ENCODE measurements around the gene TSEN54. TPM values are rescaled to one million over a fixed set of nuclear protein-coding genes. Genes with fewer than 3 reads are reported as not detected.

Gene TSEN54
- total and polyA plus RNA-seq, 2 experiments from 2014 or later: 45.9 to 62.5 TPM

- Mint-ChIP-seq H3K27me3 (ENCODE audit: insufficient read depth, low read depth, poor library complexity) (peaks cover 21% of the 10 kb centered on the region), H3K4me1 (peaks cover 19% of the 10 kb centered on the region), H3K36me3 (ENCODE audit: low read depth) (peaks cover 20% of the 10 kb centered on the region), H3K27ac (no peak overlapping the region), H3K4me3 (peak overlapping the region; percentile 85), H3K9me3 (no peaks in the 10 kb centered on the region)
- Histone ChIP-seq H3K4me2 (peak overlapping the region; percentile 98), H2AFZ (peak overlapping the region; percentile 80), H3F3A (replicated peaks; ENCODE audit: low read depth) (peaks cover 15% of the 10 kb centered on the region), H3K27ac (ENCODE audit: low read depth) (no peak overlapping the region), H3K27me3 (ENCODE audit: insufficient read depth) (peaks cover 6% of the 10 kb centered on the region; the same call in 1 of the 2 replicates), H3K4me1 (ENCODE audit: insufficient read depth) (peaks cover 15% of the 10 kb centered on the region; the same call in 1 of the 2 replicates), H4K20me1 (replicated peaks; ENCODE audit: insufficient read depth) (peaks cover 16% of the 10 kb centered on the region), H3K36me3 (ENCODE audit: insufficient read depth) (no peaks in the 10 kb centered on the region), H3K4me3 (peak overlapping the region; percentile 82), H3K9me2 (ENCODE audit: insufficient read depth) (no peaks in the 10 kb centered on the region), H3K79me2 (replicated peaks; ENCODE audit: insufficient read depth) (peaks cover 20% of the 10 kb centered on the region)
- TF ChIP-seq NANOG (IDR thresholded peaks at IDR 0.05; ENCODE audit: borderline replicate concordance) (no peak), STAT1 (IDR thresholded peaks at IDR 0.05; ENCODE audit: unreplicated experiment) (no peak), ZNF114 (CRISPR knock-in tag; IDR thresholded peaks at IDR 0.05) (no peak), EZH2phosphoT487 (IDR thresholded peaks at IDR 0.05; ENCODE audit: unreplicated experiment) (no peak), CTCF (conservative IDR thresholded peaks at IDR 0.05; ENCODE audit: low read depth in 2 of 2) (no peak), CREB1 (CRISPR knock-in tag; IDR thresholded peaks at IDR 0.05; ENCODE audit: low read depth) (no peak), JUNB (IDR thresholded peaks at IDR 0.05; ENCODE audit: unreplicated experiment) (no peak), EZH2 (IDR thresholded peaks at IDR 0.05; ENCODE audit: low read depth, unreplicated experiment) (no peak), POLR2AphosphoS5 (IDR thresholded peaks at IDR 0.05; ENCODE audit: low read depth) (no peak), ZNF331 (CRISPR knock-in tag; IDR thresholded peaks at IDR 0.05; ENCODE audit: low read depth) (no peak), ETS1 (IDR thresholded peaks at IDR 0.05) (no peak)
- TF ChIP-seq, protein P1, sequence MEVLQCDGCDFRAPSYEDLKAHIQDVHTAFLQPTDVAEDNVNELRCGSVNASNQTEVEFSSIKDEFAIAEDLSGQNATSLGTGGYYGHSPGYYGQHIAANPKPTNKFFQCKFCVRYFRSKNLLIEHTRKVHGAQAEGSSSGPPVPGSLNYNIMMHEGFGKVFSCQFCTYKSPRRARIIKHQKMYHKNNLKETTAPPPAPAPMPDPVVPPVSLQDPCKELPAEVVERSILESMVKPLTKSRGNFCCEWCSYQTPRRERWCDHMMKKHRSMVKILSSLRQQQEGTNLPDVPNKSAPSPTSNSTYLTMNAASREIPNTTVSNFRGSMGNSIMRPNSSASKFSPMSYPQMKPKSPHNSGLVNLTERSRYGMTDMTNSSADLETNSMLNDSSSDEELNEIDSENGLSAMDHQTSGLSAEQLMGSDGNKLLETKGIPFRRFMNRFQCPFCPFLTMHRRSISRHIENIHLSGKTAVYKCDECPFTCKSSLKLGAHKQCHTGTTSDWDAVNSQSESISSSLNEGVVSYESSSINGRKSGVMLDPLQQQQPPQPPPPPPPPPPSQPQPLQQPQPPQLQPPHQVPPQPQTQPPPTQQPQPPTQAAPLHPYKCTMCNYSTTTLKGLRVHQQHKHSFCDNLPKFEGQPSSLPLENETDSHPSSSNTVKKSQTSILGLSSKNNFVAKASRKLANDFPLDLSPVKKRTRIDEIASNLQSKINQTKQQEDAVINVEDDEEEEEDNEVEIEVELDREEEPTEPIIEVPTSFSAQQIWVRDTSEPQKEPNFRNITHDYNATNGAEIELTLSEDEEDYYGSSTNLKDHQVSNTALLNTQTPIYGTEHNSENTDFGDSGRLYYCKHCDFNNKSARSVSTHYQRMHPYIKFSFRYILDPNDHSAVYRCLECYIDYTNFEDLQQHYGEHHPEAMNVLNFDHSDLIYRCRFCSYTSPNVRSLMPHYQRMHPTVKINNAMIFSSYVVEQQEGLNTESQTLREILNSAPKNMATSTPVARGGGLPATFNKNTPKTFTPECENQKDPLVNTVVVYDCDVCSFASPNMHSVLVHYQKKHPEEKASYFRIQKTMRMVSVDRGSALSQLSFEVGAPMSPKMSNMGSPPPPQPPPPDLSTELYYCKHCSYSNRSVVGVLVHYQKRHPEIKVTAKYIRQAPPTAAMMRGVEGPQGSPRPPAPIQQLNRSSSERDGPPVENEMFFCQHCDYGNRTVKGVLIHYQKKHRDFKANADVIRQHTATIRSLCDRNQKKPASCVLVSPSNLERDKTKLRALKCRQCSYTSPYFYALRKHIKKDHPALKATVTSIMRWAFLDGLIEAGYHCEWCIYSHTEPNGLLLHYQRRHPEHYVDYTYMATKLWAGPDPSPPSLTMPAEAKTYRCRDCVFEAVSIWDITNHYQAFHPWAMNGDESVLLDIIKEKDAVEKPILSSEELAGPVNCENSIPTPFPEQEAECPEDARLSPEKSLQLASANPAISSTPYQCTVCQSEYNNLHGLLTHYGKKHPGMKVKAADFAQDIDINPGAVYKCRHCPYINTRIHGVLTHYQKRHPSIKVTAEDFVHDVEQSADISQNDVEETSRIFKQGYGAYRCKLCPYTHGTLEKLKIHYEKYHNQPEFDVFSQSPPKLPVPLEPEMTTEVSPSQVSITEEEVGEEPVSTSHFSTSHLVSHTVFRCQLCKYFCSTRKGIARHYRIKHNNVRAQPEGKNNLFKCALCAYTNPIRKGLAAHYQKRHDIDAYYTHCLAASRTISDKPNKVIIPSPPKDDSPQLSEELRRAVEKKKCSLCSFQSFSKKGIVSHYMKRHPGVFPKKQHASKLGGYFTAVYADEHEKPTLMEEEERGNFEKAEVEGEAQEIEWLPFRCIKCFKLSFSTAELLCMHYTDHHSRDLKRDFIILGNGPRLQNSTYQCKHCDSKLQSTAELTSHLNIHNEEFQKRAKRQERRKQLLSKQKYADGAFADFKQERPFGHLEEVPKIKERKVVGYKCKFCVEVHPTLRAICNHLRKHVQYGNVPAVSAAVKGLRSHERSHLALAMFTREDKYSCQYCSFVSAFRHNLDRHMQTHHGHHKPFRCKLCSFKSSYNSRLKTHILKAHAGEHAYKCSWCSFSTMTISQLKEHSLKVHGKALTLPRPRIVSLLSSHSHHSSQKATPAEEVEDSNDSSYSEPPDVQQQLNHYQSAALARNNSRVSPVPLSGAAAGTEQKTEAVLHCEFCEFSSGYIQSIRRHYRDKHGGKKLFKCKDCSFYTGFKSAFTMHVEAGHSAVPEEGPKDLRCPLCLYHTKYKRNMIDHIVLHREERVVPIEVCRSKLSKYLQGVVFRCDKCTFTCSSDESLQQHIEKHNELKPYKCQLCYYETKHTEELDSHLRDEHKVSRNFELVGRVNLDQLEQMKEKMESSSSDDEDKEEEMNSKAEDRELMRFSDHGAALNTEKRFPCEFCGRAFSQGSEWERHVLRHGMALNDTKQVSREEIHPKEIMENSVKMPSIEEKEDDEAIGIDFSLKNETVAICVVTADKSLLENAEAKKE (CRISPR knock-in tag; IDR thresholded peaks at IDR 0.05): no peak
- TF ChIP-seq, protein P2, sequence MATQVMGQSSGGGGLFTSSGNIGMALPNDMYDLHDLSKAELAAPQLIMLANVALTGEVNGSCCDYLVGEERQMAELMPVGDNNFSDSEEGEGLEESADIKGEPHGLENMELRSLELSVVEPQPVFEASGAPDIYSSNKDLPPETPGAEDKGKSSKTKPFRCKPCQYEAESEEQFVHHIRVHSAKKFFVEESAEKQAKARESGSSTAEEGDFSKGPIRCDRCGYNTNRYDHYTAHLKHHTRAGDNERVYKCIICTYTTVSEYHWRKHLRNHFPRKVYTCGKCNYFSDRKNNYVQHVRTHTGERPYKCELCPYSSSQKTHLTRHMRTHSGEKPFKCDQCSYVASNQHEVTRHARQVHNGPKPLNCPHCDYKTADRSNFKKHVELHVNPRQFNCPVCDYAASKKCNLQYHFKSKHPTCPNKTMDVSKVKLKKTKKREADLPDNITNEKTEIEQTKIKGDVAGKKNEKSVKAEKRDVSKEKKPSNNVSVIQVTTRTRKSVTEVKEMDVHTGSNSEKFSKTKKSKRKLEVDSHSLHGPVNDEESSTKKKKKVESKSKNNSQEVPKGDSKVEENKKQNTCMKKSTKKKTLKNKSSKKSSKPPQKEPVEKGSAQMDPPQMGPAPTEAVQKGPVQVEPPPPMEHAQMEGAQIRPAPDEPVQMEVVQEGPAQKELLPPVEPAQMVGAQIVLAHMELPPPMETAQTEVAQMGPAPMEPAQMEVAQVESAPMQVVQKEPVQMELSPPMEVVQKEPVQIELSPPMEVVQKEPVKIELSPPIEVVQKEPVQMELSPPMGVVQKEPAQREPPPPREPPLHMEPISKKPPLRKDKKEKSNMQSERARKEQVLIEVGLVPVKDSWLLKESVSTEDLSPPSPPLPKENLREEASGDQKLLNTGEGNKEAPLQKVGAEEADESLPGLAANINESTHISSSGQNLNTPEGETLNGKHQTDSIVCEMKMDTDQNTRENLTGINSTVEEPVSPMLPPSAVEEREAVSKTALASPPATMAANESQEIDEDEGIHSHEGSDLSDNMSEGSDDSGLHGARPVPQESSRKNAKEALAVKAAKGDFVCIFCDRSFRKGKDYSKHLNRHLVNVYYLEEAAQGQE (IDR thresholded peaks at IDR 0.05; ENCODE audit: unreplicated experiment): no peak
- ATAC-seq: peak; percentile 19
- peak; percentile 67 for DNase-seq (ENCODE audit: low spot score)
Observed at GRCh38 chr17:75525806-75526554, 9.7 kb downstream of the TSEN54 start.

Data from GM23338 (cell line).